SK-N-SH (cell line): ENCODE data around the gene PRKCB. TPM values are rescaled to one million over a fixed set of nuclear protein-coding genes. Genes with fewer than 3 reads are reported as not detected.

Experiments used
- CTCF ChIA-PET: fragments of 300-600, 350-600 bp; formaldehyde crosslinking; extraction: SDS; loops from one replicate; lab custom pipeline; 2021; lab: Yijun Ruan, JAX
- POLR2A ChIA-PET: fragments of 350-600 bp; sonication (Branson Sonifier 250); formaldehyde crosslinking; extraction: SDS; loops from one replicate; lab custom pipeline; 2020; ENCODE audit warnings: antibody characterized with exemption, inconsistent platforms; lab: Yijun Ruan, JAX
- DNase-seq: peaks from one replicate; pipeline ENCODE4 v3.0.0; 2012
- H2AFZ ChIP-seq: fragments of 200-600 bp; sonication (generic); 2 replicates; pipeline ENCODE4 v1.8.1; 2016; ENCODE audit warnings: antibody characterized with exemption, mild to moderate bottlenecking, low read depth
- H3F3A ChIP-seq: fragments of 200-600 bp; sonication (generic); replicated peaks from 2 replicates; pipeline ENCODE3; 2016; ENCODE audit warnings: antibody characterized with exemption, mild to moderate bottlenecking; ENCODE audit not compliant: insufficient read depth
- H3K27ac ChIP-seq, 2 experiments: fragments of 200-500 bp in 1 of 2; fragments of 200-600 bp in 1 of 2; sonication (Bioruptor generic) in 1 of 2; sonication (generic), shearing (Covaris generic) in 1 of 2; 2 replicates each; pipeline versions ENCODE4 v1.5.1 to v1.6.1; 2014 to 2016; ENCODE audit warnings: low read depth in 2 of 2, inconsistent platforms in 1 of 2, low read length in 1 of 2, mild to moderate bottlenecking in 1 of 2, mixed read lengths in 1 of 2
- H3K27me3 ChIP-seq: fragments of 200-600 bp; sonication (generic), shearing (Covaris generic); 2 replicates; pipeline ENCODE4 v1.6.1; 2016; ENCODE audit warnings: mixed run types; ENCODE audit not compliant: insufficient read depth
- H3K36me3 ChIP-seq, 2 experiments: fragments of 200-500 bp in 1 of 2; fragments of 200-600 bp in 1 of 2; sonication (Bioruptor generic) in 1 of 2; sonication (generic) in 1 of 2; replicated peaks in 1 of 2; 2 replicates each; pipeline versions ENCODE3 to v1.5.1; 2014 to 2016; ENCODE audit warnings: low read length in 1 of 2, mild to moderate bottlenecking in 1 of 2; ENCODE audit not compliant: insufficient read depth in 2 of 2, control insufficient read depth in 1 of 2
- H3K4me1 ChIP-seq, 2 experiments: fragments of 200-500 bp in 1 of 2; fragments of 200-600 bp in 1 of 2; sonication (Bioruptor generic) in 1 of 2; sonication (generic), shearing (Covaris generic) in 1 of 2; 2 replicates each; pipeline versions ENCODE4 v1.5.1 to v1.6.1; 2014 to 2016; ENCODE audit warnings: low read depth in 1 of 2, low read length in 1 of 2, mixed run types in 1 of 2; ENCODE audit not compliant: insufficient read depth in 2 of 2, control insufficient read depth in 1 of 2
- H3K4me2 ChIP-seq: fragments of 200-600 bp; sonication (generic), shearing (Covaris generic); 2 replicates; pipeline ENCODE4 v1.6.1; 2017; ENCODE audit warnings: mixed run types
- H3K4me3 ChIP-seq, 2 experiments: fragments of 200-500 bp in 1 of 2; fragments of 200-600 bp in 1 of 2; sonication (Bioruptor generic) in 1 of 2; sonication (generic), shearing (Covaris generic) in 1 of 2; 2 replicates each; pipeline versions ENCODE4 v1.5.1 to v1.8.1; 2014 to 2016; ENCODE audit warnings: low read depth in 2 of 2, inconsistent platforms in 1 of 2, low read length in 1 of 2, mild to moderate bottlenecking in 1 of 2, mixed read lengths in 1 of 2, moderate library complexity in 1 of 2
- H3K79me2 ChIP-seq: fragments of 200-600 bp; sonication (generic); 2 replicates; pipeline ENCODE4 v1.8.1; 2017; ENCODE audit warnings: mild to moderate bottlenecking; ENCODE audit not compliant: insufficient read depth
- H3K9ac ChIP-seq: fragments of 200-600 bp; sonication (generic); 2 replicates; pipeline ENCODE4 v1.6.1; 2017; ENCODE audit warnings: mixed run types
- H3K9me2 ChIP-seq: fragments of 200-600 bp; sonication (generic); 2 replicates; pipeline ENCODE4 v1.6.1; 2017; ENCODE audit warnings: mixed run types
- H3K9me3 ChIP-seq: fragments of 200-600 bp; sonication (generic); 2 replicates; pipeline ENCODE4 v1.6.1; 2017; ENCODE audit warnings: mixed run types, mild to moderate bottlenecking, moderate library complexity
- H4K20me1 ChIP-seq: fragments of 200-600 bp; sonication (generic); 2 replicates; pipeline ENCODE4 v1.6.1; 2017; ENCODE audit warnings: mild to moderate bottlenecking, mixed run types; ENCODE audit not compliant: insufficient read depth
- EZH2phosphoT487 ChIP-seq: fragments of 200-600 bp; sonication (generic); IDR thresholded peaks from 2 replicates; pipeline ENCODE4 v1.6.1; 2017; ENCODE audit warnings: low read depth, mixed run types, mild to moderate bottlenecking, antibody characterized with exemption, moderate library complexity, borderline replicate concordance
- FOSL2 ChIP-seq: IDR thresholded peaks from 2 replicates; pipeline ENCODE4 v1.4.0; 2012; ENCODE audit warnings: low read depth, mild to moderate bottlenecking, moderate library complexity, borderline replicate concordance
- FOXJ3 ChIP-seq: sonication (generic); formaldehyde crosslinking; IDR thresholded peaks from 2 replicates; pipeline ENCODE4 v1.5.1; 2020; ENCODE audit warnings: mild to moderate bottlenecking, missing genetic modification reagents
- GATA2 ChIP-seq: sonication (generic); formaldehyde crosslinking; IDR thresholded peaks from 2 replicates; pipeline ENCODE4 v1.5.0; 2020; ENCODE audit warnings: mild to moderate bottlenecking, missing genetic modification reagents
- MEF2A ChIP-seq: IDR thresholded peaks from 2 replicates; pipeline ENCODE4 v1.4.0; 2012; ENCODE audit warnings: low read depth, borderline replicate concordance
- NFIC ChIP-seq: IDR thresholded peaks from 2 replicates; pipeline ENCODE4 v1.4.0; 2012; ENCODE audit warnings: borderline replicate concordance
- POLR2AphosphoS5 ChIP-seq: IDR thresholded peaks from 2 replicates; pipeline ENCODE4 v1.6.1; 2012; ENCODE audit warnings: low read depth, low read length
- RAD21 ChIP-seq: IDR thresholded peaks from 2 replicates; pipeline ENCODE4 v1.6.1; 2012; ENCODE audit warnings: mild to moderate bottlenecking, low read length
- RCOR1 ChIP-seq: fragments of 150-350 bp; IDR thresholded peaks from 2 replicates; pipeline ENCODE4 v1.6.1; 2017; ENCODE audit warnings: antibody characterized with exemption, low read length
- REST ChIP-seq: IDR thresholded peaks from 2 replicates; pipeline ENCODE4 v1.6.1; 2012; ENCODE audit warnings: mild to moderate bottlenecking, low read depth, low read length, moderate library complexity
- RXRA ChIP-seq: IDR thresholded peaks from 2 replicates; pipeline ENCODE4 v1.4.0; 2012; ENCODE audit warnings: low read depth, mild to moderate bottlenecking, borderline replicate concordance
- SMC3 ChIP-seq: IDR thresholded peaks from 2 replicates; pipeline ENCODE4 v1.6.1; 2012; ENCODE audit warnings: low read depth, low read length, improper control_type of control experiment
- TCF12 ChIP-seq: IDR thresholded peaks from 2 replicates; pipeline ENCODE4 v1.4.0; 2012
- TEAD4 ChIP-seq: IDR thresholded peaks from 2 replicates; pipeline ENCODE4 v1.4.0; 2012; ENCODE audit warnings: mild to moderate bottlenecking, borderline replicate concordance; ENCODE audit not compliant: insufficient read depth
- USF2 ChIP-seq: fragments of 150-350 bp; IDR thresholded peaks from 2 replicates; pipeline ENCODE4 v1.6.1; 2017; ENCODE audit warnings: antibody characterized with exemption, low read length, low read depth, borderline replicate concordance
- WGBS: methylation state at CpG from one replicate; pipeline ENCODE4 v1.1.6; 2017; ENCODE audit warnings: low lambda C conversion rate; 5-methylcytosine and 5-hydroxymethylcytosine counted together
- polyA plus RNA-seq, 3 experiments: library from polyadenylated mRNA; depleted of rRNA; stranded (reverse); fragments of >200 nt; gene quantifications; 2 replicates each; pipeline ENCODE4 v1.2.3, GENCODE V29; 2012
- TF ChIP-seq, protein P1 (sequence below): fragments of 200-600 bp; sonication (generic); IDR thresholded peaks from 2 replicates; pipeline ENCODE4 v1.6.1; 2017; ENCODE audit warnings: antibody characterized with exemption, mild to moderate bottlenecking, moderate library complexity
- TF ChIP-seq, protein P2 (sequence below): IDR thresholded peaks from 2 replicates; pipeline ENCODE4 v1.4.0; 2012; ENCODE audit warnings: low read depth, borderline replicate concordance
- TF ChIP-seq, protein P3 (sequence below): fragments of 150-350 bp; IDR thresholded peaks from 2 replicates; pipeline ENCODE4 v1.6.1; 2016; ENCODE audit warnings: mild to moderate bottlenecking, low read depth, low read length
- TF ChIP-seq, protein P4 (sequence below): IDR thresholded peaks from 2 replicates; pipeline ENCODE4 v1.4.0; 2012; ENCODE audit warnings: low read depth

Gene PRKCB
- polyA plus RNA-seq, 1 of the 3 experiments (the other 2 are of a cell fraction): 0.12 TPM

- H3F3A ChIP-seq: no peaks in the 10 kb centered on the region
- no peak overlapping the region for H3K4me2 ChIP-seq
- H3K4me3 ChIP-seq: no peak overlapping the region
- no peak overlapping the region for H2AFZ ChIP-seq
- ChIA-PET POLR2A (no interaction called here), CTCF (interaction anchor here (0.8 to 3.4 kb wide), 4 partner anchors 11 to 189 kb away, joined by 3 to 15 read pairs (median 4); no protein-coding TSS in a partner anchor)
- H4K20me1 ChIP-seq: no peaks in the 10 kb centered on the region
- DNase-seq: no peak
- no peaks in the 10 kb centered on the region for H3K9me2 ChIP-seq
- no peak overlapping the region for H3K9ac ChIP-seq
- no peaks in the 10 kb centered on the region for H3K36me3 ChIP-seq
- no peak overlapping the region for H3K27ac ChIP-seq
- H3K79me2 ChIP-seq: no peaks in the 10 kb centered on the region
- H3K4me1 ChIP-seq: no peaks in the 10 kb centered on the region
- H3K9me3 ChIP-seq: no peaks in the 10 kb centered on the region
- WGBS: 11% methylated on average over 5 of the region's 5 CpGs
- no peaks in the 10 kb centered on the region for H3K27me3 ChIP-seq
- no peak for TF ChIP-seq MEF2A
- TF ChIP-seq TEAD4: no peak
- no peak for TF ChIP-seq FOXJ3
- TF ChIP-seq SMC3: no peak
- no peak for TF ChIP-seq EZH2phosphoT487
- TF ChIP-seq, protein P1, sequence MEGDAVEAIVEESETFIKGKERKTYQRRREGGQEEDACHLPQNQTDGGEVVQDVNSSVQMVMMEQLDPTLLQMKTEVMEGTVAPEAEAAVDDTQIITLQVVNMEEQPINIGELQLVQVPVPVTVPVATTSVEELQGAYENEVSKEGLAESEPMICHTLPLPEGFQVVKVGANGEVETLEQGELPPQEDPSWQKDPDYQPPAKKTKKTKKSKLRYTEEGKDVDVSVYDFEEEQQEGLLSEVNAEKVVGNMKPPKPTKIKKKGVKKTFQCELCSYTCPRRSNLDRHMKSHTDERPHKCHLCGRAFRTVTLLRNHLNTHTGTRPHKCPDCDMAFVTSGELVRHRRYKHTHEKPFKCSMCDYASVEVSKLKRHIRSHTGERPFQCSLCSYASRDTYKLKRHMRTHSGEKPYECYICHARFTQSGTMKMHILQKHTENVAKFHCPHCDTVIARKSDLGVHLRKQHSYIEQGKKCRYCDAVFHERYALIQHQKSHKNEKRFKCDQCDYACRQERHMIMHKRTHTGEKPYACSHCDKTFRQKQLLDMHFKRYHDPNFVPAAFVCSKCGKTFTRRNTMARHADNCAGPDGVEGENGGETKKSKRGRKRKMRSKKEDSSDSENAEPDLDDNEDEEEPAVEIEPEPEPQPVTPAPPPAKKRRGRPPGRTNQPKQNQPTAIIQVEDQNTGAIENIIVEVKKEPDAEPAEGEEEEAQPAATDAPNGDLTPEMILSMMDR: no peak
- TF ChIP-seq NFIC: no peak
- no peak for TF ChIP-seq GATA2 (CRISPR knock-in tag)
- TF ChIP-seq, protein P2, sequence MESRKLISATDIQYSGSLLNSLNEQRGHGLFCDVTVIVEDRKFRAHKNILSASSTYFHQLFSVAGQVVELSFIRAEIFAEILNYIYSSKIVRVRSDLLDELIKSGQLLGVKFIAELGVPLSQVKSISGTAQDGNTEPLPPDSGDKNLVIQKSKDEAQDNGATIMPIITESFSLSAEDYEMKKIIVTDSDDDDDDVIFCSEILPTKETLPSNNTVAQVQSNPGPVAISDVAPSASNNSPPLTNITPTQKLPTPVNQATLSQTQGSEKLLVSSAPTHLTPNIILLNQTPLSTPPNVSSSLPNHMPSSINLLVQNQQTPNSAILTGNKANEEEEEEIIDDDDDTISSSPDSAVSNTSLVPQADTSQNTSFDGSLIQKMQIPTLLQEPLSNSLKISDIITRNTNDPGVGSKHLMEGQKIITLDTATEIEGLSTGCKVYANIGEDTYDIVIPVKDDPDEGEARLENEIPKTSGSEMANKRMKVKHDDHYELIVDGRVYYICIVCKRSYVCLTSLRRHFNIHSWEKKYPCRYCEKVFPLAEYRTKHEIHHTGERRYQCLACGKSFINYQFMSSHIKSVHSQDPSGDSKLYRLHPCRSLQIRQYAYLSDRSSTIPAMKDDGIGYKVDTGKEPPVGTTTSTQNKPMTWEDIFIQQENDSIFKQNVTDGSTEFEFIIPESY: no peak
- no peak for TF ChIP-seq RAD21
- TF ChIP-seq USF2: no peak
- no peak for TF ChIP-seq RXRA
- no peak for TF ChIP-seq POLR2AphosphoS5
- TF ChIP-seq, all 33 proteins: peak for 0
Measured at GRCh38 chr16:24234737-24235136, 399.0 kb downstream of the PRKCB start.

DNA sequence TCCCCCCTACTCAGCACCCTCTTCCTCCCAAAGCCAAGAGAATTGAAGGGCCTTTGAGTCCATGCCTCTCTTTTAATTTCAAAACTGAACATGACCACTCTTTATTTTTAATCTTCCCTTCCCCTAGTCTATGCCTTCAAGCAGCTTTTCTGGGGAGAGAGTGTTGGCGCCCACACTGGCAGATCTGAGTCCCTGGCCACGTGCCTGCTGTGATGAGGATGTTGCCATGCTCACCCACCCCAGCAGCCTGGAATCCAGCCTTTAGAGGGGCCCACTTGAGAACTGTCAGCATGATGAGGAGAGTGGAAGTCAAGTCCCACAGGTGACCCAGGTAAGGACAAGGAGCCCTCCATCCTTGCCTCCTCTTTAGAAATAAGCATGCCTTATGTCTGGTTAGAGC is 400.0 kb downstream of the PRKCB start:
- ChIA-PET POLR2A (no interaction called here), CTCF (interaction anchor here (1.0 to 3.4 kb wide), 3 partner anchors 10 to 47 kb away, joined by 3 to 15 read pairs (median 3); no protein-coding TSS in a partner anchor)
- Histone ChIP-seq H3K36me3 (no peaks in the 10 kb centered on the region), H3K27me3 (no peaks in the 10 kb centered on the region), H3K27ac (no peak overlapping the region), H3K4me1 (no peaks in the 10 kb centered on the region), H4K20me1 (no peaks in the 10 kb centered on the region), H3K9me2 (no peaks in the 10 kb centered on the region), H3K79me2 (no peaks in the 10 kb centered on the region), H3K9ac (no peak overlapping the region), H3K4me2 (no peak overlapping the region), H2AFZ (no peak overlapping the region), H3F3A (no peaks in the 10 kb centered on the region), H3K9me3 (no peaks in the 10 kb centered on the region), H3K4me3 (no peak overlapping the region)
- 9% methylated on average over 2 of the region's 2 CpGs for WGBS
- DNase-seq: no peak
- TF ChIP-seq, protein P3, sequence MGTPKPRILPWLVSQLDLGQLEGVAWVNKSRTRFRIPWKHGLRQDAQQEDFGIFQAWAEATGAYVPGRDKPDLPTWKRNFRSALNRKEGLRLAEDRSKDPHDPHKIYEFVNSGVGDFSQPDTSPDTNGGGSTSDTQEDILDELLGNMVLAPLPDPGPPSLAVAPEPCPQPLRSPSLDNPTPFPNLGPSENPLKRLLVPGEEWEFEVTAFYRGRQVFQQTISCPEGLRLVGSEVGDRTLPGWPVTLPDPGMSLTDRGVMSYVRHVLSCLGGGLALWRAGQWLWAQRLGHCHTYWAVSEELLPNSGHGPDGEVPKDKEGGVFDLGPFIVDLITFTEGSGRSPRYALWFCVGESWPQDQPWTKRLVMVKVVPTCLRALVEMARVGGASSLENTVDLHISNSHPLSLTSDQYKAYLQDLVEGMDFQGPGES: no peak
- no peak for TF ChIP-seq TCF12
- TF ChIP-seq REST: no peak
- TF ChIP-seq RXRA: no peak
- TF ChIP-seq FOSL2: no peak
- no peak for TF ChIP-seq RCOR1
- TF ChIP-seq, protein P4, sequence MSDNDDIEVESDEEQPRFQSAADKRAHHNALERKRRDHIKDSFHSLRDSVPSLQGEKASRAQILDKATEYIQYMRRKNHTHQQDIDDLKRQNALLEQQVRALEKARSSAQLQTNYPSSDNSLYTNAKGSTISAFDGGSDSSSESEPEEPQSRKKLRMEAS: no peak
